Upper lobe of right lung (tissue), 1 donor: ENCODE results near the gene APBA3. TPM values are rescaled to one million over a fixed set of nuclear protein-coding genes. Genes with fewer than 3 reads are reported as not detected.
"Not testable (repeated sequence)": the region's sequence is repeated elsewhere in the genome, so short reads cannot be mapped to it uniquely, and the experiment has no call there.

Experiments used
- ATAC-seq: fragments of 200-7000 bp; cut with Tn5 transposase; one replicate; pipeline ENCODE4 v1.9.1; 2020; ENCODE audit warnings: mild to moderate bottlenecking, moderate library complexity
- DNase-seq: peaks from one replicate; pipeline ENCODE4 v3.0.0-alpha.2; 2020
- H3K27ac ChIP-seq: fragments of 200-600 bp; one replicate; pipeline ENCODE4 v1.8.0; 2022
- H3K27me3 ChIP-seq: fragments of 200-600 bp; one replicate; pipeline ENCODE4 v1.8.0; 2022; ENCODE audit warnings: mild to moderate bottlenecking
- H3K36me3 ChIP-seq: fragments of 200-600 bp; one replicate; pipeline ENCODE4 v1.8.0; 2022
- H3K4me1 ChIP-seq: fragments of 200-600 bp; one replicate; pipeline ENCODE4 v1.8.0; 2022
- H3K4me3 ChIP-seq: fragments of 200-600 bp; one replicate; pipeline ENCODE4 v1.8.0; 2022; ENCODE audit warnings: mild to moderate bottlenecking
- H3K9me3 ChIP-seq: fragments of 200-600 bp; one replicate; pipeline ENCODE4 v1.8.0; 2022
- CTCF ChIP-seq: fragments of 200-600 bp; IDR thresholded peaks from one replicate; pipeline ENCODE4 v1.8.0; 2022; ENCODE audit warnings: antibody characterized with exemption
- intact Hi-C: fragments of 100-400 bp; cut with DNase I; formaldehyde crosslinking; loops from one replicate; pipeline ENCODE4 v1.11.0; 2022
- total RNA-seq: library from RNA; stranded (reverse); fragmentation: NEBNext Ultra II Directional; extraction: Animal tissue kit (Norgen Biotek cat#: 25700); gene quantifications from one replicate; pipeline ENCODE4 v1.2.1, GENCODE V29; 2021
- donor health status: DM: no; HTN: yes; CAD: no; lungs with severe emphysema.

Gene APBA3
- total RNA-seq, 1 donor from 2014 or later = 21.9 TPM

GRCh38 chr19:3762130-3762473, 610 bp upstream of the APBA3 start:
- DNase-seq = no peak

DNA sequence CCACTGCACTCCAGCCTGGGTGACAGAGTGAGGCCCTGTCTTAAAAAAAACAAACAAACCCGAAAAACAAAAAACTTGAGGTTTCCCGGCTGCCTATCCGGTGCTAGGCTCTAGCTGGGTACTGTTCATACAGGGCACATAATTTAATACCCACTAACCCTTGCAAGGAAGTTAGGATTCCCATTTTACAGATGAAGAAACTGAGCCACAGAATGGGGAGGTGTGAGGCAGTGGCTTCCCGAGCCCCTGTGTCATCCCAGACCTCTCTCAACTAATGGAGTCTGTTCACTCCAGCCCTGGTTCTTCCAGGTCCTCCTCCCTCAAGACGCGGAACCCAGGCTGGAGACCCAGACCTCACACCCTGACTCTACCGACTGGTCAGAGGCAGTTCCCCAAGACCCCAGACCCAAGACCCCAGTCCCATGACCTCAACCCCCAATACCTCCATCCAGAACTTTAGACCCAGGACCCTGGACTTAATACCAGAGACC, 576 bp downstream of the APBA3 start:
- Histone ChIP-seq H3K4me3 (peak overlapping the region; percentile 97), H3K9me3 (no peaks in the 10 kb centered on the region), H3K4me1 (peaks cover 35% of the 10 kb centered on the region), H3K27ac (peak overlapping the region; percentile 99), H3K36me3 (peaks cover 18% of the 10 kb centered on the region), H3K27me3 (no peaks in the 10 kb centered on the region)
- TF ChIP-seq CTCF = no peak
- intact Hi-C loops = no loop called here
- DNase-seq (no peak), ATAC-seq (no peak)

More at GRCh38 chr19:3762130-3762473, 610 bp upstream of the APBA3 start:
- no peak for TF ChIP-seq CTCF
- intact Hi-C loops = no loop called here
- ATAC-seq = no peak
- Histone ChIP-seq H3K36me3 (peaks cover 27% of the 10 kb centered on the region), H3K4me3 (peak overlapping the region; percentile 71), H3K27ac (peak overlapping the region; percentile 99), H3K27me3 (no peaks in the 10 kb centered on the region), H3K9me3 (no peaks in the 10 kb centered on the region), H3K4me1 (peaks cover 35% of the 10 kb centered on the region)

DNA sequence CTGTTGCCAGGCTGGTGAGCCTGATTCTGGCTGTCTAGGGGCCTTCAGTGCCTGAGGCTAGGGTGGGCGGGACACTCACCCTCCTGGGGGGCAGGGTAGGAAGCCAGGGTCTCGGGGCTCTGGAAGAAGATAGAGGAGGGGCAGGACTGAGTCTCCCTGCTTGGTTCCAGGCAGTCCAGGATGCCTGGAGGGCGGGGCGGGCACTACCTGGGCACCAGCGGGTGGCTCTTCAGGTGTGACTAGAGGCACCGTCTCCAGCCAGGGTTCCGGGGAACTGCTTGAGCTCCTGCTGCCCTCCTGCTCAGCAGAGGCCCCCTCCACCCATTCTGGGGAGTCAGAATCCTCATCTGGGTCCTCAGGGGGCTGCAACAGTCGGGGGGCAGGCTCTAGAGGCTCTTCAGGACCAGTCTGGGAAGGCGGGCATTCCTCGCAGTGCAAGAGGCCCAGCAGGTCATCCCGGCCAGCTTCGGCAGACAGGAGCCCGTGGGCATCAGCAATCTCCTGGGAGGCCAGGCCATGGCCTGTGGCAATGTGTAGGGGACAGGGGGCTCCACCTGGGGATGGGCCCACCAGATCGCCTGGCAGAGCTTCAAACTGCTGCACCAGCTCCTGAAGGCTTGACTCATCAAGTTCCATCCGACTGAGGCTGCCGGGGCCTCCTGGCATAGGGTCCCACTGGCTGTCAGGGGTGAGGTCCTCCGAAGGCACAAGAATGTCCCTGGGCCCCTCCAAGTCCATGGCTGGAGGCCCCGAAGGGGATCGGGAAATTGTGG, 1.8 kb downstream of the APBA3 start:
- Histone ChIP-seq H3K9me3 (no peaks in the 10 kb centered on the region), H3K27me3 (no peaks in the 10 kb centered on the region), H3K36me3 (peaks cover 8% of the 10 kb centered on the region), H3K4me3 (no peak overlapping the region), H3K4me1 (peaks cover 35% of the 10 kb centered on the region), H3K27ac (no peak overlapping the region)
- no peak for TF ChIP-seq CTCF
- ATAC-seq (no peak), DNase-seq (no peak)
- intact Hi-C loops = no loop called here

DNA sequence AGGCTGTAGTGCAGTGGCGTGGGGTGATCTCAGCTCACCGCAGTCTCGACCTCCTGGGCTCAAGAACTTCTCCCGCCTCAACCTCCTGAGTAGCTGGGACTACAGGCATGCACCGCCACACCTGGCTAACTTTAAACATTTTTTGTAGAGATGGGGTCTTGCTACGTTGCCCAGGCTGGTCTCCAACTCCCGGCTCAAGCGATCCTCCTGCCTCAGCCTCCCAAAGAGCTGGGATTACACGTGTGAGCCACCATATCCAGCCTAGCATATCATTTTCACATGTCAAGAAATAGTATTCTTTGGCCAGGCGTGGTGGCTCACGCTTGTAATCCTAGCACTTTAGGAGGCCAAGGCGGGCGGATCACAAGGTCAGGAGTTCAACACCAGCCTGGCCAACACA, 3.2 kb downstream of the APBA3 start:
- Histone ChIP-seq H3K36me3 (peaks cover 12% of the 10 kb centered on the region), H3K4me1 (peaks cover 28% of the 10 kb centered on the region)
- ATAC-seq, DNase-seq, intact Hi-C loops, H3K27ac ChIP-seq, H3K9me3 ChIP-seq, H3K4me3 ChIP-seq, H3K27me3 ChIP-seq: not testable (repeated sequence)

- Histone ChIP-seq H3K36me3 (peaks cover 18% of the 10 kb centered on the region), H3K4me1 (peaks cover 26% of the 10 kb centered on the region)
- intact Hi-C loops, DNase-seq, H3K27ac ChIP-seq, H3K4me3 ChIP-seq, H3K9me3 ChIP-seq, ATAC-seq, H3K27me3 ChIP-seq: not testable (repeated sequence)
These were observed 3.8 kb downstream of the APBA3 start for GRCh38 chr19:3757705-3758104.

DNA sequence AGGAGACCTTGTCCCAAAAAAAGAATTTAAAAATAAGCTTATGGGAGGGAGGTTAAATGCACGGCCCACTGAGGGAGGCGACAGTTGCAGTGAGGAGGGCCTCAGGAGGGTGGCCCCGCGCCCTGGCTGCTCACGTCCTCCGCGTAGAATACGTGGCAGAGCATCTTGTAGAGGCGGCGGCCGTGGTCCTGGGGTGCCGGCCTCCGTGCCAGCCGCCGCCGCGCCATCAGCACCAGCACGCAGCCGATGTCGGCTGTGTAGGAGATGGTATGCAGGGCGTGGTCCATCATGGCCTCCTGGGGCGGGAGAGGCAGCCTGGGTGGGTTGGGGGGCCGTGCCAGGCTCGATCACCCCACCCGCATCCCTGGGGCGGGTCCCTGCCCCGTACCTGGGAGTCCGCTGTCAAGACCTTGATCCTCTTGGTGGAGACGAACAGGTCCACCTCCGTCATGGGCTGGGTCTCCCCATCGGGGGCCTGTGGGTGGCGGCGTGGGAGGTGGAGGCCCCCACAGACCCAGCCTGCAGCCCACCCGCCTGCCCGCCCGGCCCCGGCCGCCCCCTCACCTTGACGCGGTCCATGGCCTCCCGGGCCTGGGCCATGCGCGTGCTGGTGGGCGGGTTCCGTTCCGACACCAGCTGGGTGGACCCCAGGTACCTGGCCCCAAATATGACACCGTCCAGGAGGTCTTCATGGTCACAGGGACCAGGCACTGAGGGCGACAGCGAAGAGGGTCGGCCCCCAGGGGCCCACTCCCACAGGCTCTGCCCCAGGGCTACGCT, 7.7 kb downstream of the APBA3 start:
- Histone ChIP-seq H3K9me3 (no peaks in the 10 kb centered on the region), H3K36me3 (peaks cover 47% of the 10 kb centered on the region), H3K4me1 (peaks cover 3% of the 10 kb centered on the region), H3K4me3 (no peak overlapping the region), H3K27ac (no peak overlapping the region), H3K27me3 (no peaks in the 10 kb centered on the region)
- ATAC-seq (peak; percentile 23), DNase-seq (no peak)
- no peak for TF ChIP-seq CTCF
- intact Hi-C loops = no loop called here
